ENCODE results near the gene ARHGAP15.

ARHGAP15 gene

GRCh38 chr2:143796051-143796450 is 666.8 kb downstream of the ARHGAP15 start:
- FAIRE-seq (no peak), DNase-seq (ENCODE audit: insufficient read length, low spot score) (no peak)
- TF ChIP-seq CTCF (IDR thresholded peaks at IDR 0.05; ENCODE audit: insufficient read depth, missing control alignments): no peak

GRCh38 chr2:143801561-143801960 is 672.3 kb downstream of the ARHGAP15 start:
- no peak for TF ChIP-seq CTCF (IDR thresholded peaks at IDR 0.05; ENCODE audit: insufficient read depth, missing control alignments)
- FAIRE-seq (no peak), DNase-seq (ENCODE audit: insufficient read length, low spot score) (no peak)

GRCh38 chr2:143802242-143802641 is 673.0 kb downstream of the ARHGAP15 start:
- TF ChIP-seq CTCF (IDR thresholded peaks at IDR 0.05; ENCODE audit: insufficient read depth, missing control alignments): no peak
- DNase-seq (ENCODE audit: insufficient read length, low spot score) (no peak), FAIRE-seq (no peak)

- no peak for FAIRE-seq
Observed at GRCh38 chr2:143802871-143803650, 673.8 kb downstream of the ARHGAP15 start.

GRCh38 chr2:143803936-143804335 is 674.7 kb downstream of the ARHGAP15 start:
- no peak for TF ChIP-seq CTCF (IDR thresholded peaks at IDR 0.05; ENCODE audit: insufficient read depth, missing control alignments)
- DNase-seq (ENCODE audit: insufficient read length, low spot score) (no peak), FAIRE-seq (no peak)

More at GRCh38 chr2:143802871-143803650, 673.8 kb downstream of the ARHGAP15 start:
- no peak for TF ChIP-seq CTCF (IDR thresholded peaks at IDR 0.05; ENCODE audit: insufficient read depth, missing control alignments)
- no peak for DNase-seq (ENCODE audit: insufficient read length, low spot score)

- FAIRE-seq (no peak), DNase-seq (ENCODE audit: insufficient read length, low spot score) (no peak)
- no peak for TF ChIP-seq CTCF (IDR thresholded peaks at IDR 0.05; ENCODE audit: insufficient read depth, missing control alignments)
Observed at GRCh38 chr2:143805666-143806065, 676.4 kb downstream of the ARHGAP15 start.

- TF ChIP-seq CTCF (IDR thresholded peaks at IDR 0.05; ENCODE audit: insufficient read depth, missing control alignments): no peak
- FAIRE-seq (no peak), DNase-seq (ENCODE audit: insufficient read length, low spot score) (no peak)
Observed at GRCh38 chr2:143807192-143807591, 678.0 kb downstream of the ARHGAP15 start.
